HepG2 (cell line): ENCODE results near the gene NECTIN2. TPM values are rescaled to one million over a fixed set of nuclear protein-coding genes. Genes with fewer than 3 reads are reported as not detected.

Source experiments
- BCL3 ChIP-seq: sonication (generic); formaldehyde crosslinking; IDR thresholded peaks from 2 replicates; pipeline ENCODE4 v1.5.1; 2020; ENCODE audit warnings: mild to moderate bottlenecking, missing genetic modification reagents, moderate library complexity
- BRCA1 ChIP-seq: sonication (generic); formaldehyde crosslinking; IDR thresholded peaks from 2 replicates; pipeline ENCODE4 v1.4.0; 2020; ENCODE audit warnings: missing genetic modification reagents
- CEBPZ ChIP-seq: IDR thresholded peaks from 2 replicates; pipeline ENCODE4 v1.6.1; 2012; ENCODE audit warnings: low read length, improper control_type of control experiment
- ELF3 ChIP-seq: IDR thresholded peaks from 2 replicates; pipeline ENCODE4 v1.6.1; 2016; ENCODE audit warnings: missing genetic modification reagents, missing compliant biosample characterization
- HNF1A ChIP-seq, 2 experiments: sonication (generic) in 1 of 2; formaldehyde crosslinking in 1 of 2; IDR thresholded peaks; 2 replicates each; pipeline versions ENCODE4 v1.4.0 to v1.6.1; 2016 to 2020; ENCODE audit warnings: borderline replicate concordance in 1 of 2, low read depth in 1 of 2, mild to moderate bottlenecking in 1 of 2, missing genetic modification reagents in 1 of 2
- KLF13 ChIP-seq: sonication (generic); formaldehyde crosslinking; IDR thresholded peaks from 2 replicates; pipeline ENCODE4 v1.4.0; 2020; ENCODE audit warnings: mild to moderate bottlenecking, missing genetic modification reagents
- NKX3-1 ChIP-seq: sonication (generic); formaldehyde crosslinking; IDR thresholded peaks from 2 replicates; pipeline ENCODE4 v1.5.0; 2020; ENCODE audit warnings: missing genetic modification reagents
- PAWR ChIP-seq: sonication (generic); formaldehyde crosslinking; IDR thresholded peaks from 2 replicates; pipeline ENCODE4 v1.4.0; 2020; ENCODE audit warnings: missing genetic modification reagents, mild to moderate bottlenecking, borderline replicate concordance
- XBP1 ChIP-seq: sonication (generic); formaldehyde crosslinking; IDR thresholded peaks from 2 replicates; pipeline ENCODE4 v1.5.0; 2020; ENCODE audit warnings: missing genetic modification reagents
- ZBTB20 ChIP-seq: sonication (generic); formaldehyde crosslinking; IDR thresholded peaks from 2 replicates; pipeline ENCODE4 v1.8.1; 2023; ENCODE audit warnings: missing genetic modification reagents, low read depth, mild to moderate bottlenecking, borderline replicate concordance
- ZFP82 ChIP-seq: sonication (generic); formaldehyde crosslinking; IDR thresholded peaks from 2 replicates; pipeline ENCODE4 v1.5.1; 2020; ENCODE audit warnings: mild to moderate bottlenecking, missing genetic modification reagents, borderline replicate concordance
- ZGPAT ChIP-seq: IDR thresholded peaks from 2 replicates; pipeline ENCODE4 v1.6.1; 2016; ENCODE audit warnings: mild to moderate bottlenecking
- ZNF513 ChIP-seq: sonication (generic); formaldehyde crosslinking; conservative IDR thresholded peaks from 2 replicates; pipeline ENCODE4 v1.5.0; 2020; ENCODE audit warnings: missing genetic modification reagents
- polyA plus RNA-seq, 8 experiments: library from polyadenylated mRNA; depleted of rRNA in 3 of 8; stranded (reverse) in 7 of 8; unstranded in 1 of 8; fragments of >200 nt; fragmentation: Illumina TruSeq in 4 of 8; extraction: Trizol in 4 of 8; gene quantifications; 2 replicates each; pipeline versions ENCODE4 v1.2.1 to v1.2.3, GENCODE V29; 2011 to 2016; ENCODE audit warnings: low read depth in 4 of 8, missing spikeins in 1 of 8, mixed read lengths in 1 of 8; ENCODE audit not compliant: insufficient read depth in 1 of 8
- total RNA-seq, 5 experiments: library from RNA; depleted of rRNA; stranded (reverse); fragments of >200 nt; fragmentation: Illumina TruSeq; extraction: Trizol; gene quantifications; 2 replicates each; pipeline ENCODE4 v1.2.3, GENCODE V29; 2016; ENCODE audit warnings: low read depth in 1 of 5
- TF ChIP-seq, protein P1 (sequence below): sonication (generic); formaldehyde crosslinking; IDR thresholded peaks from 2 replicates; pipeline ENCODE4 v1.5.1; 2020; ENCODE audit warnings: missing genetic modification reagents, mild to moderate bottlenecking, borderline replicate concordance

The NECTIN2 gene
- total and polyA plus RNA-seq, 2 of the 13 experiments (the other 11 are each of a cell fraction or from before 2014, with no cell fraction given): 75.4 to 114 TPM

DNA sequence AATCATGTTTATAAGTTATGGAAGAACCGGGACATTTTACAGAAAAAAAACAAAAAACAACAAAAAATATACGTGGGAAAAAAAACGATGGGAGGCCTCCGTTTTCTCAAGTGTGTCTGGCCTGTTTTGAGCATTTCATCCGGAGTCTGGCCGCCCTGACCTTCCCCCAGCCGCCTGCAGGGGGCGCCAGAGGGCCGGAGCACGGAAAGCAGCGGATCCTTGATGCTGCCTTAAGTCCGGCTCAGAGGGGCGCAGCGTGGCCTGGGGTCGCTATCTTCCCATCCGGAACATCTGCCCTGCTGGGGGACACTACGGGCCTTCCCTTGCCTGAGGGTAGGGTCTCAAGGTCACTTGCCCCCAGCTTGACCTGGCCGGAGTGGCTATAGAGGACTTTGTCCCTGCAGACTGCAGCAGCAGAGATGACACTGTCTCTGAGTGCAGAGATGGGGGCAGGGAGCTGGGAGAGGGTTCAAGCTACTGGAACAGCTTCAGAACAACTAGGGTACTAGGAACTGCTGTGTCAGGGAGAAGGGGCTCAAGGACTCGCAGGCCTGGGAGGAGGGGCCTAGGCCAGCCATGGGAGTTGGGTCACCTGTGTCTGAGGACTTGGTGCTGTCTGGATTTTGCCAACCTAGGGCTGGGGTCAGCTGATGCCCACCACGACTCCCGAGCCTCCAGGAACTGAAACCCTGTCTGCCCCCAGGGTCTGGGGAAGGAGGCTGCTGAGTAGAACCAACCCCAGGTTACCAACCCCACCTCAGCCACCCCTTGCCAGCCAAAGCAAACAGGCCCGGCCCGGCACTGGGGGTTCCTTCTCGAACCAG, 57.7 kb downstream of the NECTIN2 start (continued):
- peak; percentile 60; the same call in 1 of the 2 replicates for TF ChIP-seq ELF3 (CRISPR knock-in tag)
- no peak; the same call in 1 of the 2 replicates for TF ChIP-seq KLF13 (CRISPR knock-in tag)
- no peak for TF ChIP-seq XBP1 (CRISPR knock-in tag)
- TF ChIP-seq ZFP82 (CRISPR knock-in tag): peak; percentile 24; the same call in 1 of the 2 replicates
- TF ChIP-seq, protein P1, sequence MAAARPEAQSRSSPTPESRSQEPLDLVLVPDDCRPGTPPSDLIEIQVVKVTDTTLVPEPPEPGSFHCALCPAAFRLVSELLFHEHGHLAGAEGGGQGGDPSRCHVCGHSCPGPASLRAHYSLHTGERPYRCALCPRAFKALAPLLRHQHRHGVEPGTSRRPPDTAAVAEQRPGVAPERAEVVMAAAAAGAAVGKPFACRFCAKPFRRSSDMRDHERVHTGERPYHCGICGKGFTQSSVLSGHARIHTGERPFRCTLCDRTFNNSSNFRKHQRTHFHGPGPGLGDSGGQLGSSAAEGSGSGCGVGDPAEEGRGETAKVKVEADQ: peak; percentile 69
- 0 out of 2 replicates have a peak, but pooled peaks have one; percentile 41 for TF ChIP-seq BRCA1 (CRISPR knock-in tag)
- no peak for TF ChIP-seq HNF1A (IDR thresholded peaks at IDR 0.05; ENCODE audit: low read depth)
- peak; percentile 70; the same call in 1 of the 2 replicates for TF ChIP-seq HNF1A (CRISPR knock-in tag; IDR thresholded peaks at IDR 0.05; ENCODE audit: borderline replicate concordance)
- no peak for TF ChIP-seq NKX3-1
- TF ChIP-seq PAWR (CRISPR knock-in tag): no peak
- TF ChIP-seq BCL3 (CRISPR knock-in tag): no peak
- peak; percentile 46; the same call in 1 of the 2 replicates for TF ChIP-seq ZBTB20 (CRISPR knock-in tag)
- TF ChIP-seq CEBPZ: no peak
- no peak for TF ChIP-seq ZNF513
- peak; percentile 72 for TF ChIP-seq ZGPAT (CRISPR knock-in tag)
